Hepatocyte (in vitro differentiated cells): ENCODE data around the gene SEZ6. TPM values are rescaled to one million over a fixed set of nuclear protein-coding genes. Genes with fewer than 3 reads are reported as not detected.

Experiments used
- DNase-seq: peaks from one replicate; pipeline ENCODE4 v3.0.0-alpha.2; 2016; ENCODE audit warnings: low spot score
- H2AFZ ChIP-seq: fragments of 200-600 bp; sonication (generic); 2 replicates; pipeline ENCODE4 v1.6.0; 2016; ENCODE audit warnings: antibody characterized with exemption, mild to moderate bottlenecking
- H3K27ac ChIP-seq: fragments of 200-600 bp; sonication (generic); 2 replicates; pipeline ENCODE4 v1.5.1; 2016; ENCODE audit warnings: mild to moderate bottlenecking
- H3K27me3 ChIP-seq: fragments of 200-600 bp; sonication (generic); 2 replicates; pipeline ENCODE4 v1.6.1; 2016
- H3K36me3 ChIP-seq: fragments of 200-600 bp; sonication (generic); replicated peaks from 2 replicates; pipeline ENCODE4 v1.5.1; 2016; ENCODE audit warnings: low read depth; ENCODE audit not compliant: insufficient read depth
- H3K4me1 ChIP-seq: fragments of 200-600 bp; sonication (generic); 2 replicates; pipeline ENCODE4 v1.5.1; 2016; ENCODE audit warnings: mild to moderate bottlenecking, moderate library complexity; ENCODE audit not compliant: insufficient read depth
- H3K4me2 ChIP-seq: fragments of 200-600 bp; sonication (generic); 2 replicates; pipeline ENCODE4 v1.6.0; 2016
- H3K4me3 ChIP-seq: fragments of 200-600 bp; sonication (generic); 2 replicates; pipeline ENCODE4 v1.5.1; 2016; ENCODE audit warnings: mild to moderate bottlenecking
- H3K79me2 ChIP-seq: fragments of 200-600 bp; sonication (generic); 2 replicates; pipeline ENCODE4 v1.6.0; 2017; ENCODE audit warnings: mild to moderate bottlenecking
- H3K9me2 ChIP-seq: fragments of 200-600 bp; sonication (generic); replicated peaks from 2 replicates; pipeline ENCODE4 v1.6.0; 2017; ENCODE audit warnings: mild to moderate bottlenecking; ENCODE audit not compliant: insufficient read depth
- H3K9me3 ChIP-seq: fragments of 200-600 bp; sonication (generic); 2 replicates; pipeline ENCODE4 v1.5.1; 2016; ENCODE audit warnings: low read depth, mild to moderate bottlenecking
- H4K20me1 ChIP-seq: fragments of 200-600 bp; sonication (generic); 2 replicates; pipeline ENCODE4 v1.6.0; 2016; ENCODE audit warnings: mild to moderate bottlenecking; ENCODE audit not compliant: insufficient read depth, poor library complexity, severe bottlenecking
- CTCF ChIP-seq: fragments of 200-600 bp; sonication (generic); IDR thresholded peaks from 2 replicates; pipeline ENCODE4 v1.5.1; 2016; ENCODE audit warnings: antibody characterized with exemption, mild to moderate bottlenecking; ENCODE audit not compliant: poor library complexity
- EZH2 ChIP-seq: fragments of 200-600 bp; sonication (generic); IDR thresholded peaks from 2 replicates; pipeline ENCODE4 v1.6.1; 2016; ENCODE audit warnings: antibody characterized with exemption, mild to moderate bottlenecking, borderline replicate concordance
- EZH2phosphoT487 ChIP-seq: fragments of 200-600 bp; sonication (generic); IDR thresholded peaks from one replicate; pipeline ENCODE4 v1.6.1; 2018; ENCODE audit warnings: antibody characterized with exemption, mild to moderate bottlenecking, low read depth, moderate library complexity; ENCODE audit not compliant: unreplicated experiment, severe bottlenecking
- WGBS: methylation state at CpG from one replicate; pipeline ENCODE4 v1.1.6; 2016; ENCODE audit warnings: low lambda C conversion rate; ENCODE audit errors: missing lambda C conversion rate; 5-methylcytosine and 5-hydroxymethylcytosine counted together
- polyA plus RNA-seq: library from polyadenylated mRNA; unstranded; fragments of >200 nt; fragmentation: Nextera tagmentation; extraction: Ambion mirVana; gene quantifications from 2 replicates; pipeline ENCODE4 v1.2.1, GENCODE V29; 2016
- total RNA-seq: library from RNA; depleted of rRNA; stranded (reverse); fragments of >200 nt; gene quantifications from 2 replicates; pipeline ENCODE4 v1.2.3, GENCODE V29; 2014

SEZ6 gene
- total and polyA plus RNA-seq, 2 experiments from 2014 or later = 0.81 to 1.2 TPM

- no peak overlapping the region for H3K4me3 ChIP-seq
- no peak overlapping the region for H3K27ac ChIP-seq
- H3K9me3 ChIP-seq = no peaks in the 10 kb centered on the region
- peak; percentile 57 for DNase-seq
- H3K4me1 ChIP-seq = peaks cover 4% of the 10 kb centered on the region
- no peak overlapping the region for H2AFZ ChIP-seq
- H3K36me3 ChIP-seq = peaks cover 4% of the 10 kb centered on the region
- no peaks in the 10 kb centered on the region for H3K27me3 ChIP-seq
- H3K79me2 ChIP-seq = peaks cover 14% of the 10 kb centered on the region
- H4K20me1 ChIP-seq = peaks cover 6% of the 10 kb centered on the region
- WGBS = 59% methylated on average over 6 of the region's 6 CpGs
- no peak overlapping the region for H3K4me2 ChIP-seq
- H3K9me2 ChIP-seq = no peaks in the 10 kb centered on the region
- TF ChIP-seq EZH2 (no peak), CTCF (peak; percentile 70)
These were observed 89.4 kb downstream of the SEZ6 start for GRCh38 chr17:28916302-28916934.

- Histone ChIP-seq H3K27me3 (no peaks in the 10 kb centered on the region), H3K4me3 (no peak overlapping the region), H3K9me2 (no peaks in the 10 kb centered on the region), H3K9me3 (no peaks in the 10 kb centered on the region), H2AFZ (no peak overlapping the region), H3K27ac (peak overlapping the region; percentile 53), H3K79me2 (peaks cover 14% of the 10 kb centered on the region), H4K20me1 (peaks cover 6% of the 10 kb centered on the region), H3K4me2 (no peak overlapping the region), H3K36me3 (peaks cover 4% of the 10 kb centered on the region), H3K4me1 (peaks cover 9% of the 10 kb centered on the region)
- TF ChIP-seq EZH2 = no peak
- TF ChIP-seq CTCF = no peak
- TF ChIP-seq EZH2phosphoT487 = no peak
- 98% methylated on average over 6 of the region's 6 CpGs for WGBS
- no peak for DNase-seq
These were observed 92.9 kb downstream of the SEZ6 start for GRCh38 chr17:28912938-28913333.

- peaks cover 6% of the 10 kb centered on the region for H4K20me1 ChIP-seq
- no peak overlapping the region for H3K4me3 ChIP-seq
- H3K9me2 ChIP-seq = no peaks in the 10 kb centered on the region
- H3K27ac ChIP-seq = peak overlapping the region; percentile 53
- peaks cover 9% of the 10 kb centered on the region for H3K4me1 ChIP-seq
- H3K27me3 ChIP-seq = no peaks in the 10 kb centered on the region
- H2AFZ ChIP-seq = no peak overlapping the region
- TF ChIP-seq EZH2 (no peak), CTCF (peak; percentile 26), EZH2phosphoT487 (no peak)
- no peaks in the 10 kb centered on the region for H3K9me3 ChIP-seq
- 87% methylated on average over 20 of the region's 20 CpGs for WGBS
- no peak overlapping the region for H3K4me2 ChIP-seq
- H3K36me3 ChIP-seq = peaks cover 4% of the 10 kb centered on the region
- DNase-seq = no peak
- H3K79me2 ChIP-seq = peaks cover 14% of the 10 kb centered on the region
These were observed 93.4 kb downstream of the SEZ6 start for GRCh38 chr17:28912281-28912937.
